Thyroid gland (tissue), 4 donors: ENCODE measurements around the gene DYTN.

Experiments
- POLR2A ChIP-seq, 2 donors: fragments of 450-650 bp; IDR thresholded peaks; one replicate each; pipeline ENCODE4 v1.6.1; 2017; ENCODE audit warnings: antibody characterized with exemption in 2 of 2, mild to moderate bottlenecking in 2 of 2, moderate library complexity in 1 of 2
- TF ChIP-seq, protein P1 (sequence below), 6 experiments: fragments of 200-600 bp in 3 of 6; fragments of 450-650 bp in 3 of 6; sonication (generic) in 3 of 6; IDR thresholded peaks; one replicate each; pipeline ENCODE4 v1.5.1; 2016 to 2019; ENCODE audit warnings: antibody characterized with exemption in 6 of 6, mild to moderate bottlenecking in 2 of 6, inconsistent platforms in 1 of 6, moderate library complexity in 1 of 6

DNA sequence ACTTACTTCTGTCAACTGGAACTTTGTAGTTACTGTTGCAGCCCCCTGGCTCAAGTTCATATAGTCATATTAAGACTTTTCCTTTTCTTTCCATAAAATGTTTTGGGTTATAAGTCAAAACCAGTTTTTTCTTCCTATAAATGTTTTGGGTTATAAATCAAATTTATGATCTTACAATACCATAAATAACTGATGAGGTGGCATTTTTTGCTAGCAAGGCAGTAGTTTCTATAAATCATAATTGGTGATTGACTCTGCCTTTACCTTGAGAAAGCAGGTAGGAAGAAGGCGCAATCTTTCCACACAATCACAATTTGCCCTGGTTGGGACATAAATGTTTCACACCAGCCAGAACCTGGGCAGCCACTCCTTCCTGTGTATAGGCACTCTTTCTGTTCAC is 5.1 kb upstream of the DYTN start:
- TF ChIP-seq, protein P1, sequence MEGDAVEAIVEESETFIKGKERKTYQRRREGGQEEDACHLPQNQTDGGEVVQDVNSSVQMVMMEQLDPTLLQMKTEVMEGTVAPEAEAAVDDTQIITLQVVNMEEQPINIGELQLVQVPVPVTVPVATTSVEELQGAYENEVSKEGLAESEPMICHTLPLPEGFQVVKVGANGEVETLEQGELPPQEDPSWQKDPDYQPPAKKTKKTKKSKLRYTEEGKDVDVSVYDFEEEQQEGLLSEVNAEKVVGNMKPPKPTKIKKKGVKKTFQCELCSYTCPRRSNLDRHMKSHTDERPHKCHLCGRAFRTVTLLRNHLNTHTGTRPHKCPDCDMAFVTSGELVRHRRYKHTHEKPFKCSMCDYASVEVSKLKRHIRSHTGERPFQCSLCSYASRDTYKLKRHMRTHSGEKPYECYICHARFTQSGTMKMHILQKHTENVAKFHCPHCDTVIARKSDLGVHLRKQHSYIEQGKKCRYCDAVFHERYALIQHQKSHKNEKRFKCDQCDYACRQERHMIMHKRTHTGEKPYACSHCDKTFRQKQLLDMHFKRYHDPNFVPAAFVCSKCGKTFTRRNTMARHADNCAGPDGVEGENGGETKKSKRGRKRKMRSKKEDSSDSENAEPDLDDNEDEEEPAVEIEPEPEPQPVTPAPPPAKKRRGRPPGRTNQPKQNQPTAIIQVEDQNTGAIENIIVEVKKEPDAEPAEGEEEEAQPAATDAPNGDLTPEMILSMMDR (IDR thresholded peaks at IDR 0.05) = no peak
- TF ChIP-seq POLR2A (IDR thresholded peaks at IDR 0.05) = no peak
